WTC11 (cell line): ENCODE data around the gene ZNF324.
"Not testable (repeated sequence)": the region's sequence is repeated elsewhere in the genome, so short reads cannot be mapped to it uniquely, and the experiment has no call there.

ENCODE experiments used
- AFF4 ChIP-seq: sonication (generic); formaldehyde crosslinking; IDR thresholded peaks from 2 replicates; pipeline ENCODE4 v1.8.1; 2023; ENCODE audit warnings: mild to moderate bottlenecking, missing genetic modification reagents, borderline replicate concordance
- ATF2 ChIP-seq: sonication (generic); formaldehyde crosslinking; IDR thresholded peaks from 2 replicates; pipeline ENCODE4 v1.8.1; 2022; ENCODE audit warnings: low read depth, missing genetic modification reagents, borderline replicate concordance
- ATF3 ChIP-seq: sonication (generic); formaldehyde crosslinking; conservative IDR thresholded peaks from 2 replicates; pipeline ENCODE4 v1.8.1; 2022; ENCODE audit warnings: mild to moderate bottlenecking, missing genetic modification reagents
- CBFB ChIP-seq: sonication (generic); formaldehyde crosslinking; IDR thresholded peaks from 2 replicates; pipeline ENCODE4 v1.8.1; 2022; ENCODE audit warnings: mild to moderate bottlenecking, low read depth, missing genetic modification reagents
- CTCF ChIP-seq: fragments of 200-600 bp; IDR thresholded peaks from 2 replicates; pipeline ENCODE4 v1.8.0; 2022; ENCODE audit warnings: antibody characterized with exemption
- E2F1 ChIP-seq: sonication (generic); formaldehyde crosslinking; IDR thresholded peaks from 2 replicates; pipeline ENCODE4 v1.8.0; 2022; ENCODE audit warnings: mild to moderate bottlenecking, missing genetic modification reagents
- E2F4 ChIP-seq: sonication (generic); formaldehyde crosslinking; IDR thresholded peaks from 2 replicates; pipeline ENCODE4 v1.8.1; 2022; ENCODE audit warnings: low read depth, mild to moderate bottlenecking, moderate library complexity, missing genetic modification reagents, borderline replicate concordance
- IRF2 ChIP-seq: sonication (generic); formaldehyde crosslinking; IDR thresholded peaks from 2 replicates; pipeline ENCODE4 v1.8.0; 2022; ENCODE audit warnings: low read depth, missing genetic modification reagents, borderline replicate concordance
- MXD4 ChIP-seq: fragments of 250-450 bp; sonication (Bioruptor Pico); IDR thresholded peaks from 2 replicates; pipeline ENCODE4 v1.8.0; 2021; ENCODE audit warnings: mild to moderate bottlenecking, moderate library complexity, borderline replicate concordance
- PREB ChIP-seq: sonication (generic); formaldehyde crosslinking; IDR thresholded peaks from 2 replicates; pipeline ENCODE4 v1.8.1; 2022; ENCODE audit warnings: mild to moderate bottlenecking, missing genetic modification reagents, moderate library complexity, borderline replicate concordance
- USF2 ChIP-seq: sonication (generic); formaldehyde crosslinking; IDR thresholded peaks from 2 replicates; pipeline ENCODE4 v1.8.1; 2023; ENCODE audit warnings: mild to moderate bottlenecking, missing genetic modification reagents, moderate library complexity
- ZBTB21 ChIP-seq: sonication (generic); formaldehyde crosslinking; IDR thresholded peaks from 2 replicates; pipeline ENCODE4 v1.8.1; 2023; ENCODE audit warnings: mild to moderate bottlenecking, missing genetic modification reagents, borderline replicate concordance
- ZNF121 ChIP-seq: sonication (generic); formaldehyde crosslinking; IDR thresholded peaks from 2 replicates; pipeline ENCODE4 v1.8.0; 2023; ENCODE audit warnings: missing genetic modification reagents

- TF ChIP-seq CTCF; PREB; ATF2 (CRISPR knock-in tag); ZBTB21; ATF3 (CRISPR knock-in tag); AFF4 (CRISPR knock-in tag); USF2 (CRISPR knock-in tag); MXD4; E2F1 (CRISPR knock-in tag); IRF2 (CRISPR knock-in tag); ZNF121 (CRISPR knock-in tag); E2F4; CBFB (CRISPR knock-in tag): not testable (repeated sequence)
These were observed 4.1 kb downstream of the ZNF324 start for GRCh38 chr19:58470837-58471543.
